CD14-positive monocyte (primary cell): ENCODE data around the gene SIGLEC1. TPM values are rescaled to one million over a fixed set of nuclear protein-coding genes. Genes with fewer than 3 reads are reported as not detected.

Experiments used
- DNase-seq, 3 donors: peaks; one replicate each; pipeline ENCODE4 v3.0.0-alpha.2; 2011 to 2022
- H2AFZ ChIP-seq: 2 replicates; pipeline ENCODE4 v1.6.0; 2012; ENCODE audit warnings: mild to moderate bottlenecking, low read depth, low read length, inconsistent platforms; ENCODE audit not compliant: insufficient read depth, poor library complexity, severe bottlenecking
- H3K27ac ChIP-seq, 2 donors: 1 replicate in 1 of 2; 2 replicates in 1 of 2; pipeline ENCODE4 v1.5.1; 2012 to 2013; ENCODE audit warnings: low read length in 2 of 2, control low read depth in 1 of 2, inconsistent platforms in 1 of 2, low read depth in 1 of 2, mild to moderate bottlenecking in 1 of 2
- H3K27me3 ChIP-seq, 2 donors: one replicate each; pipeline versions ENCODE4 v1.6.0 to v1.6.1; 2011 to 2013; ENCODE audit warnings: low read length in 2 of 2; ENCODE audit not compliant: control insufficient read depth in 2 of 2, insufficient read depth in 2 of 2
- H3K36me3 ChIP-seq, 2 donors: replicated peaks in 1 of 2; 1 replicate in 1 of 2; 2 replicates in 1 of 2; pipeline versions ENCODE4 v1.5.1 to v1.6.1; 2012 to 2013; ENCODE audit warnings: low read length in 2 of 2, control low read depth in 1 of 2, inconsistent platforms in 1 of 2, mild to moderate bottlenecking in 1 of 2; ENCODE audit not compliant: insufficient read depth in 2 of 2, control insufficient read depth in 1 of 2
- H3K4me1 ChIP-seq, 2 donors: 1 replicate in 1 of 2; 2 replicates in 1 of 2; pipeline versions ENCODE4 v1.5.1 to v1.6.1; 2012 to 2013; ENCODE audit warnings: low read length in 2 of 2, control low read depth in 1 of 2, inconsistent platforms in 1 of 2, mild to moderate bottlenecking in 1 of 2, moderate library complexity in 1 of 2; ENCODE audit not compliant: insufficient read depth in 2 of 2, control insufficient read depth in 1 of 2
- H3K4me2 ChIP-seq: replicated peaks from 2 replicates; pipeline ENCODE3; 2012; ENCODE audit warnings: low read length, moderate library complexity, mild to moderate bottlenecking; ENCODE audit not compliant: poor library complexity, severe bottlenecking; ENCODE audit errors: extremely low read depth
- H3K4me3 ChIP-seq, 3 experiments: fragments of 200-600 bp in 1 of 3; sonication (generic) in 1 of 3; replicated peaks in 1 of 3; 1 replicate in 2 of 3; 2 replicates in 1 of 3; pipeline ENCODE4 v1.5.1; 2011 to 2013; ENCODE audit warnings: low read length in 3 of 3, mild to moderate bottlenecking in 3 of 3, control low read depth in 2 of 3, low read depth in 2 of 3, inconsistent platforms in 1 of 3, moderate library complexity in 1 of 3
- H3K79me2 ChIP-seq: 2 replicates; pipeline ENCODE4 v1.6.0; 2012; ENCODE audit warnings: mild to moderate bottlenecking, control low read depth, inconsistent platforms, low read length, moderate library complexity; ENCODE audit not compliant: insufficient read depth
- H3K9ac ChIP-seq: 2 replicates; pipeline ENCODE4 v1.6.0; 2017; ENCODE audit warnings: low read length, mild to moderate bottlenecking; ENCODE audit not compliant: insufficient read depth, poor library complexity, severe bottlenecking
- H3K9me3 ChIP-seq, 2 donors: replicated peaks in 1 of 2; 1 replicate in 1 of 2; 2 replicates in 1 of 2; pipeline versions ENCODE4 v1.5.1 to v1.6.1; 2012 to 2013; ENCODE audit warnings: low read length in 2 of 2, control low read depth in 1 of 2; ENCODE audit not compliant: control insufficient read depth in 1 of 2, insufficient read depth in 1 of 2
- H4K20me1 ChIP-seq: 2 replicates; pipeline ENCODE4 v1.6.0; 2012; ENCODE audit warnings: mild to moderate bottlenecking, low read length, control low read depth, moderate library complexity; ENCODE audit not compliant: insufficient read depth
- H3K27ac Mint-ChIP-seq, 7 donors: one replicate each; pipeline ENCODE4 v1.8.0; 2020; ENCODE audit warnings: mild to moderate bottlenecking in 7 of 7, mixed read lengths in 7 of 7, moderate library complexity in 6 of 7, inconsistent platforms in 2 of 7
- H3K27me3 Mint-ChIP-seq, 3 donors: one replicate each; pipeline ENCODE4 v1.8.0; 2021 to 2022; ENCODE audit warnings: low read depth in 3 of 3, mild to moderate bottlenecking in 3 of 3, mixed read lengths in 3 of 3, moderate library complexity in 3 of 3, inconsistent platforms in 1 of 3
- H3K36me3 Mint-ChIP-seq, 2 donors: one replicate each; pipeline ENCODE4 v1.8.0; 2020; ENCODE audit warnings: mixed read lengths in 2 of 2, inconsistent platforms in 1 of 2, mild to moderate bottlenecking in 1 of 2
- H3K4me1 Mint-ChIP-seq: one replicate; pipeline ENCODE4 v1.8.0; 2020; ENCODE audit warnings: mild to moderate bottlenecking, mixed read lengths
- H3K4me3 Mint-ChIP-seq, 2 donors: one replicate each; pipeline ENCODE4 v1.8.0; 2020; ENCODE audit warnings: mild to moderate bottlenecking in 2 of 2, mixed read lengths in 2 of 2, moderate library complexity in 1 of 2
- H3K9me3 Mint-ChIP-seq, 7 donors: one replicate each; pipeline ENCODE4 v1.8.0; 2020 to 2022; ENCODE audit warnings: mixed read lengths in 7 of 7, mild to moderate bottlenecking in 6 of 7, moderate library complexity in 6 of 7, inconsistent platforms in 2 of 7
- CTCF ChIP-seq: fragments of 200-600 bp; IDR thresholded peaks from one replicate; pipeline ENCODE4 v1.8.0; 2022; ENCODE audit warnings: antibody characterized with exemption, mild to moderate bottlenecking
- WGBS: methylation state at CpG from one replicate; pipeline ENCODE4 v1.1.5; 2013; ENCODE audit warnings: missing lambda C conversion rate; ENCODE audit not compliant: insufficient coverage; 5-methylcytosine and 5-hydroxymethylcytosine counted together
- intact Hi-C, 2 donors: fragments of 100-400 bp; cut with micrococcal nuclease; formaldehyde crosslinking; loops; one replicate each; pipeline versions ENCODE4 v1.15.0 to v1.15.1; 2023
- polyA plus RNA-seq, 3 donors: library from polyadenylated mRNA; depleted of rRNA in 1 of 3; unstranded in 2 of 3; stranded (reverse) in 1 of 3; fragments of 300-500 nt in 2 of 3; fragments of >200 nt in 1 of 3; fragmentation: Illumina TruSeq in 2 of 3; gene quantifications; 1 replicate in 2 of 3; 2 replicates in 1 of 3; pipeline ENCODE4 v1.2.3, GENCODE V29; 2012 to 2021

Gene SIGLEC1
- polyA plus RNA-seq, 3 donors, result 1.6 to 23.5 (median 2.5) TPM

GRCh38 chr20:3696745-3697587 lies 15.4 kb downstream of the SIGLEC1 start:
- DNase-seq, result no peak
- intact Hi-C loops, result no loop called here
- H3K4me2 ChIP-seq, result no peak overlapping the region
- no peak overlapping the region for H3K27ac Mint-ChIP-seq
- peaks cover 4 to 8% of the 10 kb centered on the region in 2 donors for H3K9me3 ChIP-seq
- H2AFZ ChIP-seq, result no peak overlapping the region
- no peaks in the 10 kb centered on the region for H3K79me2 ChIP-seq
- no peaks in the 10 kb centered on the region for H4K20me1 ChIP-seq
- peaks cover 0 to 4% of the 10 kb centered on the region in 2 donors for H3K36me3 Mint-ChIP-seq
- WGBS, result 93% methylated on average over 15 of the region's 15 CpGs
- H3K27me3 Mint-ChIP-seq, result peaks cover 1 to 7% (median 3%) of the 10 kb centered on the region in 3 donors
- H3K4me1 Mint-ChIP-seq, result no peaks in the 10 kb centered on the region
- H3K4me3 Mint-ChIP-seq, result no peak overlapping the region
- H3K36me3 ChIP-seq, result peaks cover 0 to 9% of the 10 kb centered on the region in 2 donors
- H3K27ac ChIP-seq, result no peak overlapping the region
- H3K4me3 ChIP-seq, result no peak overlapping the region
- H3K9me3 Mint-ChIP-seq, result peaks cover 3 to 12% (median 5%) of the 10 kb centered on the region in 7 donors
- TF ChIP-seq CTCF, result no peak
- no peaks in the 10 kb centered on the region for H3K27me3 ChIP-seq
- H3K4me1 ChIP-seq, result no peaks in the 10 kb centered on the region
- H3K9ac ChIP-seq, result no peak overlapping the region

GRCh38 chr20:3696200-3696599 lies 16.2 kb downstream of the SIGLEC1 start:
- WGBS, result no CpG with 5 or more reads among the region's 1 CpG
- Mint-ChIP-seq H3K27ac (no peak overlapping the region), H3K4me1 (no peaks in the 10 kb centered on the region), H3K9me3 (peaks cover 3 to 12% (median 5%) of the 10 kb centered on the region in 7 donors), H3K4me3 (no peak overlapping the region), H3K27me3 (peaks cover 1 to 7% (median 3%) of the 10 kb centered on the region in 3 donors), H3K36me3 (peaks cover 0 to 4% of the 10 kb centered on the region in 2 donors)
- peak; percentile 48 for TF ChIP-seq CTCF
- Histone ChIP-seq H3K4me3 (no peak overlapping the region), H3K79me2 (no peaks in the 10 kb centered on the region), H3K4me2 (no peak overlapping the region), H3K9ac (no peak overlapping the region), H3K4me1 (no peaks in the 10 kb centered on the region), H3K36me3 (peaks cover 0 to 3% of the 10 kb centered on the region in 2 donors), H2AFZ (no peak overlapping the region), H3K9me3 (peaks cover 4 to 8% of the 10 kb centered on the region in 2 donors), H4K20me1 (no peaks in the 10 kb centered on the region), H3K27me3 (no peaks in the 10 kb centered on the region), H3K27ac (no peak overlapping the region)
- intact Hi-C loops, result no loop called here
- no peak for DNase-seq
